GM12874 (cell line): ENCODE results near the gene THAP3.

Source experiments
- TF ChIP-seq, protein P1 (sequence below): IDR thresholded peaks from 2 replicates; pipeline ENCODE4 v1.5.1; 2011; ENCODE audit warnings: low read depth, mild to moderate bottlenecking, control low read depth, low read length, moderate library complexity; ENCODE audit not compliant: insufficient read depth

The THAP3 gene, protein sequence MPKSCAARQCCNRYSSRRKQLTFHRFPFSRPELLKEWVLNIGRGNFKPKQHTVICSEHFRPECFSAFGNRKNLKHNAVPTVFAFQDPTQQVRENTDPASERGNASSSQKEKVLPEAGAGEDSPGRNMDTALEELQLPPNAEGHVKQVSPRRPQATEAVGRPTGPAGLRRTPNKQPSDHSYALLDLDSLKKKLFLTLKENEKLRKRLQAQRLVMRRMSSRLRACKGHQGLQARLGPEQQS

DNA sequence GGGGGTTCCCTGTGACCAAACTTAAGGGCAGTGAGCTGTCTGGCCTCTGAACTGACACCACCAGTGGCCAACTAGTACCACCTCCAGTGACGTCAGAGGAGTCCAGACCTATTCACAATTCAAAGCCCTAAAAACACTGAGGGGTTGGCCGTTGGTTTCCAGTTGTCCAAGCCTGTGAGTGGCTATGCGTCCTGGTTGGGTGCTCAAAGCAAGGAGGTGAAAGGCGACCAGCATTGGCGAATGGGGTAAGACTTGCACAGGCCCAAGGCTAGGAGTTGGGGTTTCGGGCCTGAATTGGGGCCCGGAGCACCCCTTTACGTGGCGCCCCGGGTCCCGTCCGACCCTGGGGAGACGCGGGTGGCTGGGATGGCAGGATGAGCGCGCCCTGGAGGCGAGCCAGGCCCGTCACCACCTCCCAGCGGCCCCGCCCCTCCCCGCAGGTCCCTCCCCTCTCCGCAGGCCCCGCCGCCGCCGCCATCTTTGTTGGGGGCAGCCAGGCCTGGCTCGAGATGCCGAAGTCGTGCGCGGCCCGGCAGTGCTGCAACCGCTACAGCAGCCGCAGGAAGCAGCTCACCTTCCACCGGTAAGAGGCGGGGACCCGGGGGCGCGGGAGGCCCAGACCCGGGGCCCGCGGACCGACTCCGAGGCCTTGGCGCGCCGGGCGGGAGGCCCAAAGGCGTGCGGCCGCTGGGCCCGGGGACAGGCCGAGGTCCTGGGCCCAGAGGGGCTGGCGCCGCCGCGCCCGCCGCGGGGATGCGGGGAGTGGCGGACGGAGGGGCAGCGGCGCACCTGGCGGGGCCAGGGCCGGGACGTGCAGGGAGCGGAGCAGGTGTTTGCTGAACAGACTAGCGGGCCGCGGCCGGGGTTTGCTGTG is at the start of gene THAP3:
THAP3 (plus strand) TSS at position 159 of the 874 bp plus-strand sequence; CDS start at position 510, 351 bp downstream.
- TF ChIP-seq, protein P1, sequence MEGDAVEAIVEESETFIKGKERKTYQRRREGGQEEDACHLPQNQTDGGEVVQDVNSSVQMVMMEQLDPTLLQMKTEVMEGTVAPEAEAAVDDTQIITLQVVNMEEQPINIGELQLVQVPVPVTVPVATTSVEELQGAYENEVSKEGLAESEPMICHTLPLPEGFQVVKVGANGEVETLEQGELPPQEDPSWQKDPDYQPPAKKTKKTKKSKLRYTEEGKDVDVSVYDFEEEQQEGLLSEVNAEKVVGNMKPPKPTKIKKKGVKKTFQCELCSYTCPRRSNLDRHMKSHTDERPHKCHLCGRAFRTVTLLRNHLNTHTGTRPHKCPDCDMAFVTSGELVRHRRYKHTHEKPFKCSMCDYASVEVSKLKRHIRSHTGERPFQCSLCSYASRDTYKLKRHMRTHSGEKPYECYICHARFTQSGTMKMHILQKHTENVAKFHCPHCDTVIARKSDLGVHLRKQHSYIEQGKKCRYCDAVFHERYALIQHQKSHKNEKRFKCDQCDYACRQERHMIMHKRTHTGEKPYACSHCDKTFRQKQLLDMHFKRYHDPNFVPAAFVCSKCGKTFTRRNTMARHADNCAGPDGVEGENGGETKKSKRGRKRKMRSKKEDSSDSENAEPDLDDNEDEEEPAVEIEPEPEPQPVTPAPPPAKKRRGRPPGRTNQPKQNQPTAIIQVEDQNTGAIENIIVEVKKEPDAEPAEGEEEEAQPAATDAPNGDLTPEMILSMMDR = peak; percentile 20; the same call in 1 of the 2 replicates

DNA sequence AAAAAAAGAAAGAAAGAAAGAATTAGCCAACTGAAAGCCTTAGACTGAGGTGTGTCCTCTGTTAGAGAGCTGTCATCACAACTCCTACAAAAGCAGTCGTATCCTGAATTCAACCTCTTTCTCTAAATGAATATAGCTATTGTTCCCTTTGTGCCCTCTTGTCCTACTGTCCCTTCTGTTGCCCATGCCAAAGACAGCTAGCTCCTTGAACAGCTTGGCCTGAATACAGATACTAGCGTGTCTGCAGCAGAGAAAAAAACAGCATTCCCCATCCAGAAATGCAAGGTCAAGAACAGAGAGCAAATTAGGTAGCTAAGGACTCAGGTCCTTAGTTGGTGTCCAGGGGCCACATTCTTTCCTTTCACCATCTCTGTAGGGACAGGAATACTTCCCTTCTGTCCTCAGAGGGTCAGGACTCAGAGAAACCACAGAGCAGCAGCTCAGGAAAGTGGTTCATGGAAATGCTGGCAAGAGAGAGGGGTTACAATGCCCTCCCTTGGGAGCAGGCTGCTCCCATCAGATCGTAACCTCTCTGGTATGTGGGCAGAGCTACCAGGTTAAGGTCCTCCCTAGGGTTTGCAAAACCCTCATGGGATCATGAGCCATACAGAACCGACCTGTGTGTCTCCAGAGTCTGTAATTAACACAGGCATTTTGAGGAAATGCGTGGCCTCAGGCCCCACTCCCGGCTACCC is 46.7 kb upstream of the THAP3 start:
- TF ChIP-seq, protein P1 = no peak

DNA sequence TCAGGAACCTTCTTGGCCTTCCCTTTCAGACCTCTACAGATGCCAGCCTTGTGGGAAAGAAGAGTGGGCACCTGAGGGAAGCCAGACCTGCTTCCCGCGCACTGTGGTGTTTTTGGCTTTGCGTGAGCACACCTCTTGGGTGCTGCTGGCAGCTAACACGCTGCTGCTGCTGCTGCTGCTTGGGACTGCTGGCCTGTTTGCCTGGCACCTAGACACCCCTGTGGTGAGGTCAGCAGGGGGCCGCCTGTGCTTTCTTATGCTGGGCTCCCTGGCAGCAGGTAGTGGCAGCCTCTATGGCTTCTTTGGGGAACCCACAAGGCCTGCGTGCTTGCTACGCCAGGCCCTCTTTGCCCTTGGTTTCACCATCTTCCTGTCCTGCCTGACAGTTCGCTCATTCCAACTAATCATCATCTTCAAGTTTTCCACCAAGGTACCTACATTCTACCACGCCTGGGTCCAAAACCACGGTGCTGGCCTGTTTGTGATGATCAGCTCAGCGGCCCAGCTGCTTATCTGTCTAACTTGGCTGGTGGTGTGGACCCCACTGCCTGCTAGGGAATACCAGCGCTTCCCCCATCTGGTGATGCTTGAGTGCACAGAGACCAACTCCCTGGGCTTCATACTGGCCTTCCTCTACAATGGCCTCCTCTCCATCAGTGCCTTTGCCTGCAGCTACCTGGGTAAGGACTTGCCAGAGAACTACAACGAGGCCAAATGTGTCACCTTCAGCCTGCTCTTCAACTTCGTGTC is 45.9 kb upstream of the THAP3 start:
- TF ChIP-seq, protein P1 = no peak

DNA sequence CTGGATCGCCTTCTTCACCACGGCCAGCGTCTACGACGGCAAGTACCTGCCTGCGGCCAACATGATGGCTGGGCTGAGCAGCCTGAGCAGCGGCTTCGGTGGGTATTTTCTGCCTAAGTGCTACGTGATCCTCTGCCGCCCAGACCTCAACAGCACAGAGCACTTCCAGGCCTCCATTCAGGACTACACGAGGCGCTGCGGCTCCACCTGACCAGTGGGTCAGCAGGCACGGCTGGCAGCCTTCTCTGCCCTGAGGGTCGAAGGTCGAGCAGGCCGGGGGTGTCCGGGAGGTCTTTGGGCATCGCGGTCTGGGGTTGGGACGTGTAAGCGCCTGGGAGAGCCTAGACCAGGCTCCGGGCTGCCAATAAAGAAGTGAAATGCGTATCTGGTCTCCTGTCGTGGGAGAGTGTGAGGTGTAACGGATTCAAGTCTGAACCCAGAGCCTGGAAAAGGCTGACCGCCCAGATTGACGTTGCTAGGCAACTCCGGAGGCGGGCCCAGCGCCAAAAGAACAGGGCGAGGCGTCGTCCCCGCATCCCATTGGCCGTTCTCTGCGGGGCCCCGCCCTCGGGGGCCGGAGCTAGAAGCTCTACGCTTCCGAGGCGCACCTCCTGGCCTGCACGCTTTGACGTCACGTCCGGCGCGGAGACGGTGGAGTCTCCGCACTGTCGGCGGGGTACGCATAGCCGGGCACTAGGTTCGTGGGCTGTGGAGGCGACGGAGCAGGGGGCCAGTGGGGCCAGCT is 45.1 kb upstream of the THAP3 start, which contains the start of gene ZBTB48:
ZBTB48 (plus strand) TSS at position 621 of the 745 bp plus-strand sequence. CDS start 616 bp downstream, outside the sequence.
- TF ChIP-seq, protein P1 = no peak

DNA sequence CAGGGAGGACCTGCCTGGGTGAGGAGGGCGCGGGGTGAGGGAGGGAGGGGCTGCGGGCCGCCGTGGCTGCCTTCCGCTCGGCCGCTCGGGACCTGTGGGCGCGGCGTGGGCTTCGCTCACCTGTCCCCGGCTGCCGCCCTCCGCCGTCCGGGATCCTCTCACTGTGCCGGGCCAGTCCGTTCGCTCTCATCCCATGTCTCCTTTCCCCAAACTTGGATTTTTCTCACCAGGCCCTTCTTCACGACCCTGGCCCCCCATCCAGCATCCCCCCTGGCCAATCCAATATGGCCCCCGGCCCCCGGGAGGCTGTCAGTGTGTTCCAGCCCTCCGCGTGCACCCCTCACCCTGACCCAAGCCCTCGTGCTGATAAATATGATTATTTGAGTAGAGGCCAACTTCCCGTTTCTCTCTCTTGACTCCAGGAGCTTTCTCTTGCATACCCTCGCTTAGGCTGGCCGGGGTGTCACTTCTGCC is 44.5 kb upstream of the THAP3 start:
- TF ChIP-seq, protein P1 = no peak

DNA sequence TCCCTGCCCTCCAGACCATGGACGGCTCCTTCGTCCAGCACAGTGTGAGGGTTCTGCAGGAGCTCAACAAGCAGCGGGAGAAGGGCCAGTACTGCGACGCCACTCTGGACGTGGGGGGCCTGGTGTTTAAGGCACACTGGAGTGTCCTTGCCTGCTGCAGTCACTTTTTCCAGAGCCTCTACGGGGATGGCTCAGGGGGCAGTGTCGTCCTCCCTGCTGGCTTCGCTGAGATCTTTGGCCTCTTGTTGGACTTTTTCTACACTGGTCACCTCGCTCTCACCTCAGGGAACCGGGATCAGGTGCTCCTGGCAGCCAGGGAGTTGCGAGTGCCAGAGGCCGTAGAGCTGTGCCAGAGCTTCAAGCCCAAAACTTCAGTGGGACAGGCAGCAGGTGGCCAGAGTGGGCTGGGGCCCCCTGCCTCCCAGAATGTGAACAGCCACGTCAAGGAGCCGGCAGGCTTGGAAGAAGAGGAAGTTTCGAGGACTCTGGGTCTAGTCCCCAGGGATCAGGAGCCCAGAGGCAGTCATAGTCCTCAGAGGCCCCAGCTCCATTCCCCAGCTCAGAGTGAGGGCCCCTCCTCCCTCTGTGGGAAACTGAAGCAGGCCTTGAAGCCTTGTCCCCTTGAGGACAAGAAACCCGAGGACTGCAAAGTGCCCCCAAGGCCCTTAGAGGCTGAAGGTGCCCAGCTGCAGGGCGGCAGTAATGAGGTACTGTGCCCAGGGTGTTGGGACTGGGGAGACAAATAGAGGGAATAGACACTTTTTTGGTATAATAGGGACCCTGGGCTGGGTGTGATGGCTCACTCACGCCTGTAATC is 43.9 kb upstream of the THAP3 start:
- TF ChIP-seq, protein P1 = no peak
